Astrocyte (in vitro differentiated cells and primary cell): ENCODE data around the gene SDK1.

Source experiments
- EZH2 ChIP-seq: IDR thresholded peaks from 2 replicates; pipeline ENCODE4 v1.6.1; 2012; ENCODE audit warnings: mild to moderate bottlenecking, low read length, inconsistent platforms; ENCODE audit not compliant: insufficient read depth
- TF ChIP-seq, protein P1 (sequence below): IDR thresholded peaks from 2 replicates; pipeline ENCODE4 v1.5.1; 2011; ENCODE audit warnings: low read depth, mild to moderate bottlenecking, inconsistent platforms, low read length, moderate library complexity; ENCODE audit not compliant: insufficient read depth

DNA sequence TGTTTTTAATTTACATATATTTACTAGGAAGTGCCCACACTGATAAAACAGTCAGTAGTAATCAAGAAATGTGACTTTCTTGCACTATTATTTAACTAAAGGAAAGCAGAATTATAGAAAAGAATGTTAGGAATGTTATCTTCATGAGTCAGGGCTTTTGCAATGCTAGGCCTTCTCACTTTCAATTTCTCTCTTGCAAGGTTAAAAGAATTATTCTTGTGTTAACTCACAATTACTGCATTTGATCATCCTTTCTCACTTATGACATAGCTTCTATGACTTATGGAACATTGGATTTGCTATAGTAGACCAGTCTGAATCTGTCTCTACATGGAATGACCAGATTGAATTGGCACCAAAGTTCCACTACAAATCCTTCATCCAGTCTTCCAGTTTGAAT, 192.4 kb downstream of the SDK1 start:
- TF ChIP-seq, protein P1, sequence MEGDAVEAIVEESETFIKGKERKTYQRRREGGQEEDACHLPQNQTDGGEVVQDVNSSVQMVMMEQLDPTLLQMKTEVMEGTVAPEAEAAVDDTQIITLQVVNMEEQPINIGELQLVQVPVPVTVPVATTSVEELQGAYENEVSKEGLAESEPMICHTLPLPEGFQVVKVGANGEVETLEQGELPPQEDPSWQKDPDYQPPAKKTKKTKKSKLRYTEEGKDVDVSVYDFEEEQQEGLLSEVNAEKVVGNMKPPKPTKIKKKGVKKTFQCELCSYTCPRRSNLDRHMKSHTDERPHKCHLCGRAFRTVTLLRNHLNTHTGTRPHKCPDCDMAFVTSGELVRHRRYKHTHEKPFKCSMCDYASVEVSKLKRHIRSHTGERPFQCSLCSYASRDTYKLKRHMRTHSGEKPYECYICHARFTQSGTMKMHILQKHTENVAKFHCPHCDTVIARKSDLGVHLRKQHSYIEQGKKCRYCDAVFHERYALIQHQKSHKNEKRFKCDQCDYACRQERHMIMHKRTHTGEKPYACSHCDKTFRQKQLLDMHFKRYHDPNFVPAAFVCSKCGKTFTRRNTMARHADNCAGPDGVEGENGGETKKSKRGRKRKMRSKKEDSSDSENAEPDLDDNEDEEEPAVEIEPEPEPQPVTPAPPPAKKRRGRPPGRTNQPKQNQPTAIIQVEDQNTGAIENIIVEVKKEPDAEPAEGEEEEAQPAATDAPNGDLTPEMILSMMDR: no peak
- no peak for TF ChIP-seq EZH2
